ENCODE data around the gene PLEKHH2. TPM values are rescaled to one million over a fixed set of nuclear protein-coding genes. Genes with fewer than 3 reads are reported as not detected.

Gene PLEKHH2
- total and polyA plus RNA-seq, 2 of the 13 experiments (the other 11 are each of a cell fraction or from before 2014, with no cell fraction given) = 1.1 to 3.0 TPM

DNA sequence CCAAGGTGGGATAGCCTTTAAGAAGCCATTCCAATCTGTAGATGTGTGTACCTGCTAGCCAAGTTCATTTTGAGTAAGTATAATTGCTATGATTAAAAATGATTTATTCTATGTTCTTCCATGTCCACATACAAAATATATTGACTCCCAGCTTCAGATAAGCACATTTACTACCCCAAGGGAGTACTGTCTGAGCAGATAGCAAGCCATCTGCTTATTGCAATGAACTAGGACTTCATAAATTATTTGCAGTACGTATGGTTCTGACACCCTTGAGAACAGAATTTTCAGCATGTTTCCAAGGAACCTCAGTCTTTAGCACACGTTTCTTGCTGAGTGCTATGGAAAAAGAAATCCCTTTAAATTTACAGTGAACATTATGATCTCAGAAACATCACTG lies 173.4 kb downstream of the PLEKHH2 start:
- H3K9ac ChIP-seq (ENCODE audit: insufficient read depth, low read depth, low read length) = no peak overlapping the region
- in situ Hi-C loops (cut with HindIII; ENCODE audit: extremely low pct_ligation_motif_present, low pct_unique_long_range_greater_than_20kb) (no loop called here), intact Hi-C loops (cut with micrococcal nuclease; ENCODE audit: unreplicated experiment) (no loop called here)
- no peaks in the 10 kb centered on the region for H3K79me2 ChIP-seq (ENCODE audit: insufficient read depth, low read length)
- WGBS (ENCODE audit: low lambda C conversion rate) = 81% methylated on average over 2 of the region's 2 CpGs
- peaks cover 43% of the 10 kb centered on the region for H3K4me1 ChIP-seq (ENCODE audit: insufficient read depth, low read length)
- no peak overlapping the region for H3K4me3 ChIP-seq (replicated peaks in 1 of 3; ENCODE audit: insufficient read depth in 1 of 3, low read depth in 2 of 3, low read length in 3 of 3)
- BruUV-seq (replicated peaks) = no TSS peak
- ATAC-seq (no peak), DNase-seq (ENCODE audit: low spot score) (no peak), FAIRE-seq (no peak)
- peak overlapping the region; percentile 99 for H3K27ac ChIP-seq (ENCODE audit: extremely low read length, insufficient read depth, low read length)
- no peak overlapping the region for H3K4me2 ChIP-seq (ENCODE audit: low read depth, low read length)
- no peaks in the 10 kb centered on the region for H4K20me1 ChIP-seq (ENCODE audit: insufficient read depth, low read length)
- H2AFZ ChIP-seq (ENCODE audit: low read length) = no peak overlapping the region
- TF ChIP-seq POLR2AphosphoS5 (IDR thresholded peaks at IDR 0.05; ENCODE audit: low read depth, low read length) (0 out of 2 replicates have a peak, but pooled peaks have one; percentile 5), NBN (conservative IDR thresholded peaks at IDR 0.05) (no peak), NFIB (CRISPR knock-in tag; IDR thresholded peaks at IDR 0.05; ENCODE audit: borderline replicate concordance) (no peak), NCOR1 (IDR thresholded peaks at IDR 0.05; ENCODE audit: borderline replicate concordance, low read length) (no peak), CAMTA2 (CRISPR knock-in tag; IDR thresholded peaks at IDR 0.05; ENCODE audit: borderline replicate concordance) (no peak), NFIC (IDR thresholded peaks at IDR 0.05; ENCODE audit: low read length) (no peak), ZNF878 (CRISPR knock-in tag; IDR thresholded peaks at IDR 0.05) (0 out of 2 replicates have a peak, but pooled peaks have one; percentile 9), ZNF296 (CRISPR knock-in tag; conservative IDR thresholded peaks at IDR 0.05) (no peak), ZBTB1 (CRISPR knock-in tag; IDR thresholded peaks at IDR 0.05; ENCODE audit: borderline replicate concordance) (no peak), ZNF496 (CRISPR knock-in tag; IDR thresholded peaks at IDR 0.05; ENCODE audit: insufficient replicate concordance) (no peak)
- H3K36me3 ChIP-seq (replicated peaks in 1 of 2; ENCODE audit: control insufficient read depth in 1 of 2, insufficient read depth in 2 of 2, low read length in 2 of 2) = peaks cover 0 to 4% of the 10 kb centered on the region in 2 experiments; a peak in 2 of 5 replicates
- H3K9me3 ChIP-seq (ENCODE audit: low read length) = no peaks in the 10 kb centered on the region
- ChIA-PET CTCF (ENCODE audit: low intra/inter-chr PET ratio, low total read pairs) (no interaction called here), POLR2A (no interaction called here)
- no peaks in the 10 kb centered on the region for H3K27me3 ChIP-seq (ENCODE audit: control insufficient read depth in 1 of 2, insufficient read depth in 2 of 2, low read length in 2 of 2)

DNA sequence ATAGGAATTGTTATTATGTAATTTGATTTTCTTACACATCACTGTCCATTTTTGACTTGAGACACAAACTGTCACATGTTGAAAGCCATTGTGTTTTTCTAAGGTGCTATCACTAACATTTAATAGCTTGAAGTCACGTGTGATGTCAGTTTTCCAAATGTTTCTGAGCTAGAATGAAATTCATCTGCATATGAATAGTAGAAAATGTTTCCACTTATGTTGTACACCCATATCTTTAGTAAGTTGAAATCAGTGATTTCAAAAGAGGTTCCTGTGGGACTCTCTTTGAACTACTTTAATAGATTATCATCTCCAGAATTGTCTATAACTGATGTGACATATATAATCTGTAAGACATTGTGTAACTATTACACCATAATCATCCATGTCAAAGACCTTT lies 173.8 kb downstream of the PLEKHH2 start:
- ChIA-PET POLR2A (no interaction called here), CTCF (ENCODE audit: low intra/inter-chr PET ratio, low total read pairs) (no interaction called here)
- in situ Hi-C loops (cut with HindIII; ENCODE audit: extremely low pct_ligation_motif_present, low pct_unique_long_range_greater_than_20kb) = no loop called here
- H3K4me3 ChIP-seq (replicated peaks in 1 of 3; ENCODE audit: insufficient read depth in 1 of 3, low read depth in 2 of 3, low read length in 3 of 3) = no peak overlapping the region
- DNase-seq (ENCODE audit: low spot score) (no peak), FAIRE-seq (no peak), ATAC-seq (no peak)
- H3K4me1 ChIP-seq (ENCODE audit: insufficient read depth, low read length) = peaks cover 39% of the 10 kb centered on the region
- 91% methylated on average over 1 of the region's 1 CpG for WGBS (ENCODE audit: low lambda C conversion rate)
- peaks cover 0 to 4% of the 10 kb centered on the region in 2 experiments; a peak in 2 of 5 replicates for H3K36me3 ChIP-seq (replicated peaks in 1 of 2; ENCODE audit: control insufficient read depth in 1 of 2, insufficient read depth in 2 of 2, low read length in 2 of 2)
- no TSS peak for BruUV-seq (replicated peaks)
- no peaks in the 10 kb centered on the region for H3K9me3 ChIP-seq (ENCODE audit: low read length)
- H3K4me2 ChIP-seq (ENCODE audit: low read depth, low read length) = no peak overlapping the region
- TF ChIP-seq GTF2F1 (IDR thresholded peaks at IDR 0.05; ENCODE audit: low read length) (no peak), CEBPB (IDR thresholded peaks at IDR 0.05; ENCODE audit: borderline replicate concordance, low read depth, low read length) (peak; percentile 18; the same call in 1 of the 2 replicates), ZNF678 (CRISPR knock-in tag; IDR thresholded peaks at IDR 0.05) (no peak)
- TF ChIP-seq, protein P1, sequence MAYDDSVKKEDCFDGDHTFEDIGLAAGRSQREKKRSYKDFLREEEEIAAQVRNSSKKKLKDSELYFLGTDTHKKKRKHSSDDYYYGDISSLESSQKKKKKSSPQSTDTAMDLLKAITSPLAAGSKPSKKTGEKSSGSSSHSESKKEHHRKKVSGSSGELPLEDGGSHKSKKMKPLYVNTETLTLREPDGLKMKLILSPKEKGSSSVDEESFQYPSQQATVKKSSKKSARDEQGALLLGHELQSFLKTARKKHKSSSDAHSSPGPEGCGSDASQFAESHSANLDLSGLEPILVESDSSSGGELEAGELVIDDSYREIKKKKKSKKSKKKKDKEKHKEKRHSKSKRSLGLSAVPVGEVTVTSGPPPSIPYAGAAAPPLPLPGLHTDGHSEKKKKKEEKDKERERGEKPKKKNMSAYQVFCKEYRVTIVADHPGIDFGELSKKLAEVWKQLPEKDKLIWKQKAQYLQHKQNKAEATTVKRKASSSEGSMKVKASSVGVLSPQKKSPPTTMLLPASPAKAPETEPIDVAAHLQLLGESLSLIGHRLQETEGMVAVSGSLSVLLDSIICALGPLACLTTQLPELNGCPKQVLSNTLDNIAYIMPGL (CRISPR knock-in tag; IDR thresholded peaks at IDR 0.05; ENCODE audit: borderline replicate concordance in 1 of 2, low read depth in 1 of 2) = no peak
- no peaks in the 10 kb centered on the region for H4K20me1 ChIP-seq (ENCODE audit: insufficient read depth, low read length)
- H3K79me2 ChIP-seq (ENCODE audit: insufficient read depth, low read length) = no peaks in the 10 kb centered on the region
- intact Hi-C loops (cut with micrococcal nuclease; ENCODE audit: unreplicated experiment) = no loop called here
- no peak overlapping the region for H3K9ac ChIP-seq (ENCODE audit: insufficient read depth, low read depth, low read length)
- H2AFZ ChIP-seq (ENCODE audit: low read length) = no peak overlapping the region
- H3K27ac ChIP-seq (ENCODE audit: extremely low read length, insufficient read depth, low read length) = no peak overlapping the region
- no peaks in the 10 kb centered on the region for H3K27me3 ChIP-seq (ENCODE audit: control insufficient read depth in 1 of 2, insufficient read depth in 2 of 2, low read length in 2 of 2)
